Stomach (tissue), 9 donors: ENCODE measurements around the gene TECTB. TPM values are rescaled to one million over a fixed set of nuclear protein-coding genes. Genes with fewer than 3 reads are reported as not detected.
A peak's percentile ranks its signal among the peaks of the same experiment; 100 is the strongest.

Source experiments
- DNase-seq, 2 donors: peaks; one replicate each; pipeline versions ENCODE4 v3.0.0 to v3.0.0-alpha.2; 2013 to 2019
- H3K27ac ChIP-seq, 5 donors: fragments of 200-600 bp in 4 of 5; sonication (generic) in 4 of 5; one replicate each; pipeline ENCODE4 v1.5.1; 2013 to 2019; ENCODE audit warnings: mild to moderate bottlenecking in 1 of 5, moderate library complexity in 1 of 5
- H3K27me3 ChIP-seq, 3 donors: fragments of 200-600 bp; sonication (generic); one replicate each; pipeline ENCODE4 v1.5.1; 2017 to 2019; ENCODE audit warnings: mixed run types in 1 of 3
- H3K36me3 ChIP-seq, 4 donors: fragments of 200-600 bp; sonication (generic); 1 replicate in 3 of 4; 2 replicates in 1 of 4; pipeline ENCODE4 v1.5.1; 2016 to 2019
- H3K4me1 ChIP-seq, 4 donors: fragments of 200-600 bp; sonication (generic); one replicate each; pipeline ENCODE4 v1.5.1; 2016 to 2019
- H3K4me3 ChIP-seq, 4 donors: fragments of 200-600 bp; sonication (generic) in 3 of 4; one replicate each; pipeline ENCODE4 v1.5.1; 2016 to 2019; ENCODE audit warnings: mild to moderate bottlenecking in 1 of 4
- H3K9me3 ChIP-seq, 4 donors: fragments of 200-600 bp; sonication (generic); one replicate each; pipeline ENCODE4 v1.5.1; 2016 to 2019
- EP300 ChIP-seq: sonication (generic); formaldehyde crosslinking; IDR thresholded peaks from one replicate; pipeline ENCODE4 v1.6.1; 2017; ENCODE audit warnings: antibody characterized with exemption
- POLR2A ChIP-seq, 4 donors: fragments of 450-650 bp; IDR thresholded peaks; one replicate each; pipeline ENCODE4 v1.6.1; 2016; ENCODE audit warnings: antibody characterized with exemption in 4 of 4, control low read depth in 2 of 4, mild to moderate bottlenecking in 1 of 4, moderate library complexity in 1 of 4
- POLR2AphosphoS5 ChIP-seq, 3 donors: sonication (generic); formaldehyde crosslinking; IDR thresholded peaks; one replicate each; pipeline ENCODE4 v1.6.1; 2016; ENCODE audit warnings: antibody characterized with exemption in 3 of 3
- WGBS, 5 donors: extraction: QIAGEN DNeasy Blood & Tissue Kit in 3 of 5; methylation state at CpG; one replicate each; pipeline versions ENCODE4 v1.1.5 to v1.1.7; 2013 to 2018; 5-methylcytosine and 5-hydroxymethylcytosine counted together
- intact Hi-C: fragments of 100-400 bp; cut with DNase I; formaldehyde crosslinking; loops from one replicate; pipeline ENCODE4 v1.15.1; 2023; ENCODE audit warnings: low total_unique reads
- polyA plus RNA-seq, 3 donors: library from polyadenylated mRNA; stranded (reverse); fragments of 200-250 nt; gene quantifications; one replicate each; pipeline ENCODE4 v1.2.3, GENCODE V29; 2013
- total RNA-seq, 5 donors: library from RNA; depleted of rRNA; stranded (reverse); fragments of >200 nt; gene quantifications; one replicate each; pipeline versions ENCODE4 v1.1.0 to v1.2.3, GENCODE V29; 2014 to 2016
- TF ChIP-seq, protein P1 (sequence below), 7 experiments: fragments of 450-650 bp in 4 of 7; fragments of 200-600 bp in 3 of 7; sonication (generic) in 3 of 7; IDR thresholded peaks; one replicate each; pipeline ENCODE4 v1.5.1; 2016 to 2019; ENCODE audit warnings: antibody characterized with exemption in 7 of 7, control low read depth in 2 of 7, mild to moderate bottlenecking in 1 of 7
- donor health status: healthy with polysubstance abuse.
- donor health status: Bipolar disorder and iron deficiency.
- donor health status: healthy.

Gene TECTB
- total and polyA plus RNA-seq, 8 donors, result not detected

DNA sequence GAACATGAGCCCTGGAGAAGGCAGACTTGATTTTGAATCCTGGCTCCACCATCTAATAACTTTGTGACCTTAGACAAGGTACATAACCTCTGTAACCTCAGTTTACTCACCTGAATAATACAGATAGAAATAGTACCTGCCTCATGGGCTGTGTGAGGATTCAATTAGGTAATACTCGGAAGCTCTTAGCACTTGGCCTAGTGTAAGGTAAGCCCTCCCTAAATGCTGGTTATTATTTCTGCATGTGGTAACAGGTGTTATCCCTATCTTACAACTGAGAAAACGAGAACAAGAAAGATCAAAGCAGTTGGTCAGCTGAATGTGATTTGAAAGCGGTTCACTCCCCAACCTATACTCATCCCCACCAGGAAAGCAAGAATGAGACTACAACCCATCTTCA lies 62.0 kb downstream of the TECTB start:
- H3K27me3 ChIP-seq, result no peaks in the 10 kb centered on the region
- no peak overlapping the region for H3K4me3 ChIP-seq
- no peaks in the 10 kb centered on the region for H3K4me1 ChIP-seq
- H3K27ac ChIP-seq, result no peak overlapping the region
- TF ChIP-seq EP300, result no peak
- WGBS, 5 donors, result 39 to 89% (median 76%) methylated on average over 3 of the region's 3 CpGs
- no peaks in the 10 kb centered on the region for H3K36me3 ChIP-seq
- DNase-seq, result no peak
- intact Hi-C loops, result no loop called here
- H3K9me3 ChIP-seq, result no peaks in the 10 kb centered on the region

DNA sequence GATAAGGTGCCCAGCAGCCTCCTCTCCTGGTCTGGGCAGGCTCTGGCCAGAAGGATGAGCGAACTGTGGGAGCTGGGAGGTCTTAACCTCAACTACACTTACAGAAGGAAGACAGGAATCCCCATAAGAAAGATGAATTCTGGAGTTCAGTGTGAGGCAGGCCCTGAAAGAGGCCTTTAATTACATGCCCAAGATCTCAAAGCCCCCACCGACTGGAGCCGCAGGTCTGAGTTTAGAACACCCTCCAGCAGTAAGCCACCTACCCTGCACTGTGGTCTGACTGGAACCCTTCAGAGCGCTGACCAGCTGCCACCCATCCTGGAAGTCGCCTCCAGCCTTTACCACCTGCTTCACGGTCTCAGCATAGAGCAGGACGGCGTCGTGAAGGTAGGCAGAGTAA lies 62.5 kb downstream of the TECTB start:
- no peaks in the 10 kb centered on the region for H3K27me3 ChIP-seq
- H3K27ac ChIP-seq, result no peak overlapping the region
- no peaks in the 10 kb centered on the region for H3K9me3 ChIP-seq
- no peaks in the 10 kb centered on the region for H3K4me1 ChIP-seq
- WGBS, 5 donors, result 83 to 95% (median 94%) methylated on average over 9 of the region's 9 CpGs
- DNase-seq, result no peak
- intact Hi-C loops, result no loop called here
- no peak overlapping the region for H3K4me3 ChIP-seq
- H3K36me3 ChIP-seq, result no peaks in the 10 kb centered on the region
- TF ChIP-seq POLR2A (IDR thresholded peaks at IDR 0.05) (no peak), POLR2AphosphoS5 (IDR thresholded peaks at IDR 0.05) (no peak), EP300 (no peak)
- TF ChIP-seq, protein P1, sequence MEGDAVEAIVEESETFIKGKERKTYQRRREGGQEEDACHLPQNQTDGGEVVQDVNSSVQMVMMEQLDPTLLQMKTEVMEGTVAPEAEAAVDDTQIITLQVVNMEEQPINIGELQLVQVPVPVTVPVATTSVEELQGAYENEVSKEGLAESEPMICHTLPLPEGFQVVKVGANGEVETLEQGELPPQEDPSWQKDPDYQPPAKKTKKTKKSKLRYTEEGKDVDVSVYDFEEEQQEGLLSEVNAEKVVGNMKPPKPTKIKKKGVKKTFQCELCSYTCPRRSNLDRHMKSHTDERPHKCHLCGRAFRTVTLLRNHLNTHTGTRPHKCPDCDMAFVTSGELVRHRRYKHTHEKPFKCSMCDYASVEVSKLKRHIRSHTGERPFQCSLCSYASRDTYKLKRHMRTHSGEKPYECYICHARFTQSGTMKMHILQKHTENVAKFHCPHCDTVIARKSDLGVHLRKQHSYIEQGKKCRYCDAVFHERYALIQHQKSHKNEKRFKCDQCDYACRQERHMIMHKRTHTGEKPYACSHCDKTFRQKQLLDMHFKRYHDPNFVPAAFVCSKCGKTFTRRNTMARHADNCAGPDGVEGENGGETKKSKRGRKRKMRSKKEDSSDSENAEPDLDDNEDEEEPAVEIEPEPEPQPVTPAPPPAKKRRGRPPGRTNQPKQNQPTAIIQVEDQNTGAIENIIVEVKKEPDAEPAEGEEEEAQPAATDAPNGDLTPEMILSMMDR (IDR thresholded peaks at IDR 0.05), result no peak

DNA sequence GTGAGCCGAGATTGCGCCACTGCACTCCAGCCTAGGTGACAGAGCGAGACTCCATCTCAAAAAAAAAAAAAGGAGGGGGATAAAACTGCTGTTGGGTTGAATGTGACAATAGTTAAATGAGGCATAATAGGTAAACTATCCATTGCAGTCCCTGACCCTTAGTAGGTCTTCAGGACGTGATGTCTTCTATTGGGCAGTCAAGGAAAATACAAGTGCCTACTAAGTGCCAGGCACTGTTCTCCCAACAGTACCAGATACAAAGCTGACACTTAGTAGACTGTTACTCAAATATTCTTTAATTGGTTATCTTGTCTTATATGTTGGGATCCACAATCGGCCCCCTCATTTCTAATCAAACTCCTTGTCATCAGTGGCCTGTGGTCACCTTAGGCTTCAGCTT lies 63.6 kb downstream of the TECTB start:
- TF ChIP-seq, protein P1 (IDR thresholded peaks at IDR 0.05), result no peak
- TF ChIP-seq EP300 (no peak), POLR2AphosphoS5 (IDR thresholded peaks at IDR 0.05) (no peak), POLR2A (IDR thresholded peaks at IDR 0.05) (no peak)
- WGBS, 5 donors, result 83 to 89% (median 85%) methylated on average over 5 of the region's 5 CpGs

DNA sequence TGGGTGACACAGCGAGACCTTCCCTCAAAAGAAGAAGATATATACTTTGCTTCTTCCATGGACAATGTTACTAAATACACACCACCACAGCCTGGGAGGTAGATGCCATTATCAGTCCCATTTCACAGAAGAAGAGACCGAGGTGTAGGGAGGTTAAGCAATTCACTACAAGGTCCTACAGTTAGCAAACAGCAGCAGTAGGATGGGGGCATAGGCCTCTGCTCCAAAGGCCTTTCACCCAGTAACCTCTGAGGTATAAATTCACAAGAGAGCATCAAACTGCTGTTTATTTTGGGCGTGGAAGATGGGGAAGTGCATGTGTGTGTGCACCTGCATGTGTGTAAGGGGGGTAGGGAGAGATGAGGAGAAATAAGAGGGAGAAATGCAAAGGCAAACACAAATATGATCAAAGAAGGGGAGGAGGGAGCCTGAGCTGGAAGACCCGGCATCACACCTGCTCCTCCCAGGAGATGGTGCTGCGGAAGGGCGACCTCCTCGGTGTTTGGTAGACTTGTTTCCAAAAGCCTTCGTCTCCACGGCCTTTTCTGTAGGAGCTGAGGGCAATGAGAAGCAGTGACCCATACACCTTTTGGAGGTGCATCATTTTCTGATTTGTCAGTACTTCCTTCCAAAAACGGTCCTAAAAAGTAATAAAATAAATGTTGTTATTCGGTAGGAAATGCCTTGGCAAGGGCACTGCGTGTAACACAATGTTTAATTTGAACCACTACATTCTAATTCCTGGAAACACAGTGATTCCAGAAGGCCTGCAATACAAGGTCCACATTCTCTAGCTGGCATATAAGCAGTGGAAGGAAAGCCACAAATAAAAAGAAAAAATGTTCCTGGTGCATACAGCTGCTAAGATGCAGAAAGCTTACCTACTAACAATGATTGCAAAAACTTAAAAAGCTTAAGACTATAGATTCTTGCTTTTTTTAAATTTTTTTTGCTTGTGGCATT lies 64.8 kb downstream of the TECTB start:
- Histone ChIP-seq H3K4me3 (no peak overlapping the region), H3K27ac (no peak overlapping the region), H3K36me3 (no peaks in the 10 kb centered on the region), H3K9me3 (no peaks in the 10 kb centered on the region), H3K27me3 (no peaks in the 10 kb centered on the region), H3K4me1 (no peaks in the 10 kb centered on the region)
- WGBS, 5 donors, result 75 to 80% (median 77%) methylated on average over 12 of the region's 12 CpGs
- intact Hi-C loops, result no loop called here
- DNase-seq, result peak in 1 of 2 donors; percentile 23
- TF ChIP-seq POLR2A (IDR thresholded peaks at IDR 0.05) (no peak), POLR2AphosphoS5 (IDR thresholded peaks at IDR 0.05) (no peak), EP300 (no peak)
- TF ChIP-seq, protein P1 (IDR thresholded peaks at IDR 0.05), result no peak

More for the DNA sequence above, 63.6 kb downstream of the TECTB start:
- Histone ChIP-seq H3K4me1 (no peaks in the 10 kb centered on the region), H3K9me3 (no peaks in the 10 kb centered on the region), H3K27ac (no peak overlapping the region), H3K27me3 (no peaks in the 10 kb centered on the region), H3K4me3 (no peak overlapping the region), H3K36me3 (no peaks in the 10 kb centered on the region)
- intact Hi-C loops, result no loop called here
- DNase-seq, result no peak

DNA sequence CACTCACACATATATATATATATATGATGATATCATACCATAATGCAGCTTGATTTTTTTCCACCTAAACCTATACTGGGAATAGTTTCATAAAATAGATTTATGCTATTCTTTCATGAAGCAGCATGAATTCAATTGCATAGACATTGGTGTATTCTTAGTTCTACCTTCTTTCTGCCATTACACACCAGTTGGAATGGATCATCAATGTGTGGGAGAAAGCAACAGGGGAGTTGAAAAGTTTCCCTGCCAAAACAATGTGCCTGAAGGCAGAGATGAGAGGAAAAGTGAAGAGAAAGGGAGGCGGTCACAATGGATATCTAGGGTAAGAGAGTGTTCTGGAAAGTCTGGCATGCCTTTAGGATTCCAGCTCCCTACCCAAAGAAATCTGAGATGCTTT lies 65.6 kb downstream of the TECTB start:
- 37 to 97% (median 86%) methylated on average over 1 of the region's 1 CpG for WGBS, 5 donors
- H3K36me3 ChIP-seq, result no peaks in the 10 kb centered on the region
- no peaks in the 10 kb centered on the region for H3K27me3 ChIP-seq
- no peaks in the 10 kb centered on the region for H3K9me3 ChIP-seq
- no peak overlapping the region for H3K4me3 ChIP-seq
- TF ChIP-seq POLR2A (IDR thresholded peaks at IDR 0.05) (no peak), POLR2AphosphoS5 (IDR thresholded peaks at IDR 0.05) (no peak), EP300 (no peak)
- TF ChIP-seq, protein P1 (IDR thresholded peaks at IDR 0.05), result no peak
- intact Hi-C loops, result no loop called here
- H3K27ac ChIP-seq, result no peak overlapping the region
- no peaks in the 10 kb centered on the region for H3K4me1 ChIP-seq
- DNase-seq, result no peak
